DND-41 (cell line): Measurements from ENCODE around the gene MATR3.

ENCODE experiments used
- ATAC-seq: fragments of 200-7000 bp; cut with Tn5 transposase; 3 replicates; pipeline ENCODE4 v1.9.1; 2021; ENCODE audit warnings: low read depth; ENCODE audit not compliant: insufficient read depth
- DNase-seq: peaks from one replicate; pipeline ENCODE4 v3.0.0-alpha.2; 2020
- H2AFZ ChIP-seq: 2 replicates; pipeline ENCODE4 v1.6.0; 2012; ENCODE audit warnings: low read depth, low read length
- H3K27ac ChIP-seq: 2 replicates; pipeline ENCODE4 v1.5.1; 2012; ENCODE audit warnings: low read length, inconsistent platforms
- H3K27me3 ChIP-seq: fragments of 200-600 bp; sonication (generic); 2 replicates; pipeline ENCODE4 v1.6.0; 2012; ENCODE audit warnings: low read length, mild to moderate bottlenecking, inconsistent platforms; ENCODE audit not compliant: insufficient read depth, poor library complexity
- H3K36me3 ChIP-seq: 2 replicates; pipeline ENCODE4 v1.5.1; 2012; ENCODE audit warnings: low read length, inconsistent platforms; ENCODE audit not compliant: insufficient read depth
- H3K4me1 ChIP-seq: 2 replicates; pipeline ENCODE4 v1.5.1; 2012; ENCODE audit warnings: mild to moderate bottlenecking, low read length; ENCODE audit not compliant: insufficient read depth
- H3K4me2 ChIP-seq: 2 replicates; pipeline ENCODE4 v1.6.0; 2012; ENCODE audit warnings: mild to moderate bottlenecking, moderate library complexity, low read length, inconsistent platforms; ENCODE audit not compliant: insufficient read depth
- H3K4me3 ChIP-seq, 2 experiments: fragments of 200-600 bp in 1 of 2; shearing (Covaris generic) in 1 of 2; 2 replicates each; pipeline ENCODE4 v1.5.1; 2012 to 2016; ENCODE audit warnings: inconsistent platforms in 2 of 2, low read length in 2 of 2, mild to moderate bottlenecking in 2 of 2, low read depth in 1 of 2, moderate library complexity in 1 of 2
- H3K79me2 ChIP-seq: 2 replicates; pipeline ENCODE4 v1.6.0; 2012; ENCODE audit warnings: low read length, inconsistent platforms; ENCODE audit not compliant: insufficient read depth
- H3K9ac ChIP-seq: 2 replicates; pipeline ENCODE4 v1.6.0; 2012; ENCODE audit warnings: low read depth, mild to moderate bottlenecking, inconsistent platforms, low read length, moderate library complexity
- H3K9me3 ChIP-seq: 2 replicates; pipeline ENCODE4 v1.5.1; 2012; ENCODE audit warnings: low read length, moderate library complexity, mild to moderate bottlenecking, inconsistent platforms; ENCODE audit not compliant: insufficient read depth, severe bottlenecking
- H4K20me1 ChIP-seq: 2 replicates; pipeline ENCODE4 v1.6.0; 2012; ENCODE audit warnings: low read length; ENCODE audit not compliant: insufficient read depth
- CTCF ChIP-seq: IDR thresholded peaks from 2 replicates; pipeline ENCODE4 v1.5.1; 2012; ENCODE audit warnings: borderline replicate concordance, low read length, moderate library complexity, mild to moderate bottlenecking; ENCODE audit not compliant: poor library complexity, severe bottlenecking; ENCODE audit errors: extremely low read depth
- EZH2 ChIP-seq: IDR thresholded peaks from 3 replicates; pipeline ENCODE4 v1.6.1; 2012; ENCODE audit warnings: borderline replicate concordance, low read depth, mild to moderate bottlenecking, moderate library complexity, low read length, inconsistent platforms; ENCODE audit not compliant: severe bottlenecking

Gene MATR3

GRCh38 chr5:139296198-139296597, 2.7 kb downstream of the MATR3 start:
- H3K4me1 ChIP-seq = peaks cover 65% of the 10 kb centered on the region
- no peak for DNase-seq
- no peak overlapping the region; the same call in 1 of the 2 replicates for H3K27ac ChIP-seq
- no peak for TF ChIP-seq CTCF
- no peak for TF ChIP-seq EZH2
- H3K9ac ChIP-seq = peak overlapping the region; percentile 100
- peak overlapping the region in 1 of 2 experiments; percentile 81; a peak in 1 of 4 replicates for H3K4me3 ChIP-seq
- no peak for ATAC-seq
- no peaks in the 10 kb centered on the region for H3K27me3 ChIP-seq
- H3K79me2 ChIP-seq = peaks cover 89% of the 10 kb centered on the region
- peaks cover 70% of the 10 kb centered on the region for H4K20me1 ChIP-seq
- H3K36me3 ChIP-seq = peaks cover 33% of the 10 kb centered on the region
- H3K9me3 ChIP-seq = no peaks in the 10 kb centered on the region
- no peak overlapping the region for H2AFZ ChIP-seq
- H3K4me2 ChIP-seq = peak overlapping the region; percentile 66

GRCh38 chr5:139296862-139297326, 3.4 kb downstream of the MATR3 start:
- H3K27ac ChIP-seq = no peak overlapping the region
- H2AFZ ChIP-seq = no peak overlapping the region
- peaks cover 96% of the 10 kb centered on the region for H3K79me2 ChIP-seq
- H3K27me3 ChIP-seq = no peaks in the 10 kb centered on the region
- H3K4me2 ChIP-seq = peak overlapping the region; percentile 66
- TF ChIP-seq EZH2 (no peak), CTCF (no peak)
- H3K4me1 ChIP-seq = peaks cover 72% of the 10 kb centered on the region
- peak overlapping the region in 1 of 2 experiments; percentile 81; a peak in 1 of 4 replicates for H3K4me3 ChIP-seq
- DNase-seq (no peak), ATAC-seq (no peak)
- peaks cover 40% of the 10 kb centered on the region for H3K36me3 ChIP-seq
- H3K9ac ChIP-seq = peak overlapping the region; percentile 100; the same call in 1 of the 2 replicates
- H4K20me1 ChIP-seq = peaks cover 77% of the 10 kb centered on the region
- no peaks in the 10 kb centered on the region for H3K9me3 ChIP-seq

- H3K79me2 ChIP-seq = peaks cover 97% of the 10 kb centered on the region
- no peak overlapping the region for H3K27ac ChIP-seq
- TF ChIP-seq EZH2 (no peak), CTCF (no peak)
- H3K4me1 ChIP-seq = peaks cover 77% of the 10 kb centered on the region
- H4K20me1 ChIP-seq = peaks cover 83% of the 10 kb centered on the region
- no peak for DNase-seq
- H2AFZ ChIP-seq = no peak overlapping the region
- peak overlapping the region; percentile 66; the same call in 1 of the 2 replicates for H3K4me2 ChIP-seq
- peaks cover 41% of the 10 kb centered on the region for H3K36me3 ChIP-seq
- no peaks in the 10 kb centered on the region for H3K27me3 ChIP-seq
- H3K9ac ChIP-seq = no peak overlapping the region
- ATAC-seq = no peak
- H3K9me3 ChIP-seq = no peaks in the 10 kb centered on the region
- H3K4me3 ChIP-seq = peak overlapping the region in 1 of 2 experiments; percentile 81; a peak in 1 of 4 replicates
Measured at GRCh38 chr5:139297439-139298133, 4.0 kb downstream of the MATR3 start.
